ENCODE data around the gene BCL2L13. TPM values are rescaled to one million over a fixed set of nuclear protein-coding genes. Genes with fewer than 3 reads are reported as not detected.

BCL2L13 gene
- 10 to 100 TPM; 19.8 to 35.0 TPM for total RNA-seq

- Histone ChIP-seq H3K4me1 (peaks cover 21% of the 10 kb centered on the region), H3K9me3 (no peaks in the 10 kb centered on the region), H3K27me3 (no peaks in the 10 kb centered on the region), H3K4me3 (peak within 1 kb of the TSS; percentile 74 to 76), H3K27ac (peak within 1 kb of the TSS; percentile 97 to 99 (median 98)), H3K36me3 (replicated peaks in 1 of 2; ENCODE audit: insufficient read depth in 1 of 2, low read depth in 2 of 2) (no peaks in the 10 kb centered on the region)
- TF ChIP-seq CTCF (IDR thresholded peaks at IDR 0.05), result peak in 4 of 7 experiments; percentile 22 to 29 (median 26)
- TF ChIP-seq POLR2A (IDR thresholded peaks at IDR 0.05), result peak; percentile 97 to 99 (median 99)
- 0 to 1% methylated on average over 20 to 69 of the region's 70 CpGs for WGBS, 2 donors
- DNase-seq (peak; percentile 93 to 95 (median 94)), ATAC-seq (peak; percentile 98)
- intact Hi-C loops (cut with DNase I), result no loop called here
Measured at GRCh38 chr22:17638432-17639246, at the start of gene BCL2L13. Gene BCL2L13 (plus strand): TSS chr22:17638757. CDS start chr22:17655712, 16,955 bp downstream.

- no peak overlapping the region for H3K4me3 ChIP-seq
- H3K9me3 ChIP-seq, result no peaks in the 10 kb centered on the region
- H3K27me3 ChIP-seq, result no peaks in the 10 kb centered on the region
- intact Hi-C loops (cut with DNase I), result no loop called here
- WGBS, 2 donors, result 88% methylated on average over 8 to 10 of the region's 10 CpGs
- ATAC-seq (no peak), DNase-seq (no peak)
- no peaks in the 10 kb centered on the region for H3K4me1 ChIP-seq
- H3K27ac ChIP-seq, result no peak overlapping the region
- no peak for TF ChIP-seq POLR2A (IDR thresholded peaks at IDR 0.05)
- TF ChIP-seq CTCF (IDR thresholded peaks at IDR 0.05), result no peak
- H3K36me3 ChIP-seq (replicated peaks in 1 of 2; ENCODE audit: insufficient read depth in 1 of 2, low read depth in 2 of 2), result peaks cover 6 to 21% of the 10 kb centered on the region in 2 donors
Measured at GRCh38 chr22:17589810-17590375, 48.7 kb upstream of the BCL2L13 start.

GRCh38 chr22:17590586-17590985 is 48.0 kb upstream of the BCL2L13 start:
- H3K4me3 ChIP-seq, result no peak overlapping the region
- no peaks in the 10 kb centered on the region for H3K4me1 ChIP-seq
- H3K27ac ChIP-seq, result no peak overlapping the region
- 84 to 89% methylated on average over 5 of the region's 5 CpGs for WGBS, 2 donors
- ATAC-seq (no peak), DNase-seq (no peak)
- TF ChIP-seq CTCF (IDR thresholded peaks at IDR 0.05) (no peak), POLR2A (IDR thresholded peaks at IDR 0.05) (no peak)
- peaks cover 6 to 21% of the 10 kb centered on the region in 2 donors for H3K36me3 ChIP-seq (replicated peaks in 1 of 2; ENCODE audit: insufficient read depth in 1 of 2, low read depth in 2 of 2)
- H3K9me3 ChIP-seq, result no peaks in the 10 kb centered on the region
- intact Hi-C loops (cut with DNase I), result no loop called here
- H3K27me3 ChIP-seq, result no peaks in the 10 kb centered on the region

GRCh38 chr22:17592201-17592600 is 46.4 kb upstream of the BCL2L13 start:
- no peak overlapping the region for H3K27ac ChIP-seq
- WGBS, 2 donors, result 79 to 83% methylated on average over 5 of the region's 5 CpGs
- DNase-seq (no peak), ATAC-seq (no peak)
- H3K36me3 ChIP-seq (replicated peaks in 1 of 2; ENCODE audit: insufficient read depth in 1 of 2, low read depth in 2 of 2), result peaks cover 6 to 32% of the 10 kb centered on the region in 2 donors
- H3K27me3 ChIP-seq, result no peaks in the 10 kb centered on the region
- no peaks in the 10 kb centered on the region for H3K4me1 ChIP-seq
- H3K9me3 ChIP-seq, result no peaks in the 10 kb centered on the region
- TF ChIP-seq POLR2A (IDR thresholded peaks at IDR 0.05) (no peak), CTCF (IDR thresholded peaks at IDR 0.05) (no peak)
- intact Hi-C loops (cut with DNase I), result no loop called here
- H3K4me3 ChIP-seq, result no peak overlapping the region
